Muscle layer of duodenum (tissue), 2 donors: ENCODE data around the gene HEPHL1.
"Not testable (repeated sequence)": the region's sequence is repeated elsewhere in the genome, so short reads cannot be mapped to it uniquely, and the experiment has no call there.

Experiments used
- H3K27ac ChIP-seq: one replicate; pipeline ENCODE4 v1.7.0; 2013; ENCODE audit warnings: mild to moderate bottlenecking, low read length
- H3K27me3 ChIP-seq: one replicate; pipeline ENCODE4 v1.7.0; 2013; ENCODE audit warnings: low read depth, mild to moderate bottlenecking, control low read depth, low read length
- H3K36me3 ChIP-seq, 2 donors: one replicate each; pipeline ENCODE4 v1.7.0; 2013; ENCODE audit warnings: low read length in 2 of 2, control low read depth in 1 of 2, mild to moderate bottlenecking in 1 of 2; ENCODE audit not compliant: insufficient read depth in 2 of 2, control insufficient read depth in 1 of 2
- H3K4me1 ChIP-seq, 2 donors: one replicate each; pipeline ENCODE4 v1.7.0; 2013; ENCODE audit warnings: low read length in 2 of 2, mild to moderate bottlenecking in 2 of 2, control low read depth in 1 of 2, moderate library complexity in 1 of 2; ENCODE audit not compliant: insufficient read depth in 2 of 2, control insufficient read depth in 1 of 2
- H3K4me3 ChIP-seq, 2 donors: one replicate each; pipeline ENCODE4 v1.7.0; 2013; ENCODE audit warnings: low read length in 2 of 2, low read depth in 1 of 2, mild to moderate bottlenecking in 1 of 2
- H3K9me3 ChIP-seq, 2 donors: one replicate each; pipeline ENCODE4 v1.7.0; 2013; ENCODE audit warnings: low read length in 2 of 2, control low read depth in 1 of 2, mild to moderate bottlenecking in 1 of 2; ENCODE audit not compliant: control insufficient read depth in 1 of 2
- donor health status: healthy.

HEPHL1 gene, protein sequence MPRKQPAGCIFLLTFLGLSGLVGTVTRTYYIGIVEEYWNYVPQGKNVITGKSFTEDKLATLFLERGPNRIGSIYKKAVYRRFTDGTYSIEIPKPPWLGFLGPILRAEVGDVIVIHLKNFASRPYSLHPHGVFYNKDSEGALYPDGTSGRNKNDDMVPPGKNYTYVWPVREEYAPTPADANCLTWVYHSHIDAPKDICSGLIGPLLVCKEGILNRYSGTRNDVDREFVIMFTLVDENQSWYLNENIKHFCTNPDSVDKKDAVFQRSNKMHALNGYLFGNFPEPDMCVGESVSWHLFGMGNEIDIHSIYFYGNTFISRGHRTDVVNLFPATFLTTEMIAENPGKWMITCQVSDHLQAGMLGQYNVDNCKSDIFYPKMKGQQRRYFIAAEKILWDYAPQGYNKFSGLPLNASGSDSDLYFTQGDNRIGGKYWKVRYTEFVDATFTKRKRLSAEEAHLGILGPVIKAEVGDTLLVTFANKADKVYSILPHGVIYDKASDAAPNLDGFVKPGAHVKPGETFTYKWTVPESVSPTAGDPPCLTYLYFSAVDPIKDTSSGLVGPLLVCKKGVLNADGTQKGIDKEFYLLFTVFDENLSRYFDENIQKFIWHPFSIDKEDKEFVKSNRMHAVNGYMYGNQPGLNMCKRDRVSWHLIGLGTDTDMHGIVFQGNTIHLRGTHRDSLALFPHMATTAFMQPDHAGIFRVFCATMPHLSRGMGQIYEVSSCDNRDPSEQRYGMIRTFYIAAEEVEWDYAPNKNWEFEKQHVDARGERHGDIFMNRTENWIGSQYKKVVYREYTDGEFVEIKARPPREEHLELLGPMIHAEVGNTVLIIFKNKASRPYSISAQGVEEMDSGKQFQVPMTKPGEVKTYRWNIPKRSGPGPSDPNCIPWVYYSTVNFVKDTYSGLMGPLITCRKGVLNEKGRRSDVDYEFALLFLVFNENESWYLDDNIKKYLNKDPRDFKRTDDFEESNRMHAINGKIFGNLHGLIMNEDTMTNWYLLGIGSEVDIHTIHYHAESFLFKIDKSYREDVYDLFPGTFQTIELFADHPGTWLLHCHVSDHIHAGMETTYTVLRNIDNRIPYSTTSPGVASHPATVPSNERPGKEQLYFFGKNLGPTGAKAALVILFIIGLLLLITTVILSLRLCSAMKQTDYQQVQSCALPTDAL

DNA sequence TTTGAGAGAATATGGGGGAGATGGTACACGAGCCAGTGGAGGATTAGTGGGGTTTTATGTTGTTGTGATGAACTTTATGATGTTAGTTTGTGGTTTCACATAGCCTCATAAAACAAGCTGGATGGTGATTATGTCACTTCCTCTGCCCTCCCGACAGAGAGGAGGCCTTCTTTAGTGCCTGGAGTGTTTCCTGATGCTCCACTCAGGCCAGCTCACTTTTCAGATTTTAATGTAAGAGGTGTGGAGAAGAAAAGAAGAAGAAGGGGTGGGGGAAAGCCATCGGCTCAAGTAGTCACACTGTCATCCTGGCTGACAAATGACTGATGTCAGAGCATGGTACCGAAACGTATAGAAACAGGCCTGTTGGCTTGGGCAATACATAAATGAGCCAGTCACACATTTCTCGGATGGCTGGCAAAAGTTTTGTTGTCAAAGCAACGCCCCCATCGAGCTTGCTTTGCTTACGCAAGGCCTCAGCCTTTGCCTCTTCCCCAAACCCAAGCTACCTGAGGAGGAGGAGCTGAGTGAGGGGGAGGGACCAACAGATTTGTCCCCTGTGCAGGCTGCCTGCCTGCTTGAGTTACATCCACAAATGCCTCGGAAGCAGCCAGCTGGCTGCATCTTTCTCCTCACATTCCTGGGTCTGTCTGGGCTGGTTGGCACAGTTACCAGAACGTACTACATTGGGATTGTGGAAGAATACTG is at the start of gene HEPHL1:
HEPHL1 (plus strand) TSS at position 578 of the 705 bp plus-strand sequence; CDS start at position 593, 15 bp downstream.
- H3K27me3 ChIP-seq, result no peaks in the 10 kb centered on the region
- no peaks in the 10 kb centered on the region for H3K36me3 ChIP-seq
- no peak within 1 kb of the TSS for H3K4me3 ChIP-seq
- no peaks in the 10 kb centered on the region for H3K9me3 ChIP-seq
- H3K4me1 ChIP-seq, result no peaks in the 10 kb centered on the region
- no peak within 1 kb of the TSS for H3K27ac ChIP-seq

DNA sequence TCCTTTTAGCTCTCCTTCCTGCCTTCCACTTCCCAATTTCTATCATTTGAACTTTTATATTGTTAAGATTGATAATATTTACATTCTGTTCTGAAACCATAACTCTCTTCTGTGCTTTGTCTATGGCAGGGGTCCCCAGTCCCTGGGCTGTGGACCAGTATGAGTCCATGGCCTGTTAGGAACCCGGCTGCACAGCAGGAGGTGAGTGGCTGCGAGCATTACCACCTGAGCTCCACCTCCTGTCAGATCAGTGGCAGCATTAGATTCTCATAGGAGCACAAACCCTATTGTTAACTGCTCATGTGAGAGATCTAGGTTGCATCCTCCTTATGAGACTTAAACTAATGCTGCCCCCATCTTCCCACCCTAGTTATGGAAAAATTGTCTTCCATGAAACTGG is 48.4 kb upstream of the HEPHL1 start:
- Histone ChIP-seq H3K9me3 (peaks cover 0 to 16% of the 10 kb centered on the region in 2 donors), H3K4me1 (no peaks in the 10 kb centered on the region), H3K4me3 (no peak overlapping the region), H3K36me3 (no peaks in the 10 kb centered on the region), H3K27me3 (no peaks in the 10 kb centered on the region), H3K27ac (no peak overlapping the region)

DNA sequence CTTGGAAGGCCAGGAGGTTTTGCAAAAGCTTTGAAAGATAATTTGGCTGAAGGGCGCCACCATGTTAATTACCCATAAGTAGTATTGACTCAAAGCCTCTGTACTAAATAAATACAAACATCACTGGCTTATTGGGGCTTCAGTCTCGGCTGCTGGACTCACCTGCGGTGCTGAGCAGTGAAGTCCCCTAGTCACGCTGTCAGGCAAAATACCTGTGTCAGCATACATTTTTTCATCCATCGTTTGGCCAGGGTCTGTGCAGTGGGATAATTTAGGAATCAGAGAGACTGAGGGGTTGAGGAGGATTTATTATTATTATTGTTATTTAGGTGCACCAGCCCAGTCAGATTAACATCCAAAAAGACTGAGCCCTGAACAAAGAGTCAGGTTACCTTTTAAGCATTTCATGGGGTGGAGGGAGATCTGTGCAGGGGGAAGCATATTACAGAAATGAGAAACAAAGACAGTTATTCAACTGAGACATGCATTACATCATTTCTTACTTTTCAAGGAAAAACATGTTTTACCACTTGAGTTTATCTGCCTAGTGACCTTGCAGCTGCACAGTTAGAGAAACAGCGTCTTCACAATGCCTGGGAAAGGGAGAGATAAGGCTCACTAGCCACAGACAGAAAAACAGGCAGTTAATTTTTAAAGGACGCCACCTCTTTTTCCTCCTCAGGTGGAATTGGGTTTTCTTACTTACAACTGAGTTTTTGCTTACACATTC is 47.7 kb upstream of the HEPHL1 start:
- H3K4me3 ChIP-seq, H3K27me3 ChIP-seq, H3K4me1 ChIP-seq, H3K36me3 ChIP-seq, H3K27ac ChIP-seq: not testable (repeated sequence)
- peaks cover 0 to 16% of the 10 kb centered on the region in 2 donors for H3K9me3 ChIP-seq

DNA sequence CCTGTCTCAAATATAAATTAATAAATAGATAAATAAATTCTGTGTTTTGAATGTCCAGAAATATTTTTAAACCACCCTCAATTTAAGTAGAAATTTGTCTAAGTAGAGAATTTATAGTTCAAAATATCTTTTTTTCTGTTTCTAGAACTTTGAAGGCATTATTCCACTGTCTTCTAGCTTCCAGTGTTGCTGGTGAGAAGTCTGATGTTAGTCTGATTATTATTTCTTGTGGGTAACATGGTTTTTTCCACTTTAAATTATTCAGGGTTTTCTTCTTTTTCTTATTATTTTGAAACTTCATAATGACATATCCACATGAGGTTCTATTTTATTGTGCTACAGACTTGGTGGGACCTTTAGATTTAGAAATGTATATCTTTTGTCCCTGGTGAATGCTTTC is 46.4 kb upstream of the HEPHL1 start:
- Histone ChIP-seq H3K9me3 (peaks cover 0 to 16% of the 10 kb centered on the region in 2 donors), H3K27ac (no peak overlapping the region)

DNA sequence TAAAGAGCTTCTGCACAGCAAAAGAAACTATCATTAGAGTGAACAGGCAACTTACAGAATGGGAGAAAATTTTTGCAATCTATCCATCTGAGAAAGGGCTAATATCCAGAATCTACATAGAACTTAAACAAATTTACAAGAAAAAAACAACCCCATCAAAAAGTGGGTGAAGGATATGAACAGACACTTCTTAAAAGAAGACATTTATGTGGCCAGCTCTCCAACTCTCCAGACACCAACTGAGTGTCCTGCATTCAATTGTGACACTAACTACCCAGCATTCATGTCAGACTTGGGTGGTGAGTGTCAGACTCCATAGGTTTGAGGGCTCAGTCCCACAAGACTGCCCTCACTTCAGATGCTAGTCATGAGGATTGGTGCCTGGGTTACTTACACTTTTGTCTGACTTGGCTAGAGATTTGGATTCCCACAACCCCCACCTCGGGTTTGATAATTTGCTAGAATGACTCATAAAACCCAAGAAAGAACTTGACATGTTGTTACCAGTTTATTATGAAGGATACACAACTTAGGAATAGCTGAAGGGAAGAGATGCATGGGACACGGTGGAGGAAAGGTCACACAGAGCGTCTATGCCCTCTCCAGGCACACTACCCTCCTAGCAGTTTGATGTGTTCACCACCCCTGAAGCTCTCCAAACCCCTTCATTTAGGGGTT is 44.4 kb upstream of the HEPHL1 start:
- not testable (repeated sequence) for H3K4me3 ChIP-seq, H3K27me3 ChIP-seq, H3K27ac ChIP-seq, H3K36me3 ChIP-seq, H3K4me1 ChIP-seq
- peaks cover 0 to 16% of the 10 kb centered on the region in 2 donors for H3K9me3 ChIP-seq

More for the DNA sequence above, 46.4 kb upstream of the HEPHL1 start:
- Histone ChIP-seq H3K36me3 (no peaks in the 10 kb centered on the region), H3K27me3 (no peaks in the 10 kb centered on the region), H3K4me3 (no peak overlapping the region), H3K4me1 (no peaks in the 10 kb centered on the region)

DNA sequence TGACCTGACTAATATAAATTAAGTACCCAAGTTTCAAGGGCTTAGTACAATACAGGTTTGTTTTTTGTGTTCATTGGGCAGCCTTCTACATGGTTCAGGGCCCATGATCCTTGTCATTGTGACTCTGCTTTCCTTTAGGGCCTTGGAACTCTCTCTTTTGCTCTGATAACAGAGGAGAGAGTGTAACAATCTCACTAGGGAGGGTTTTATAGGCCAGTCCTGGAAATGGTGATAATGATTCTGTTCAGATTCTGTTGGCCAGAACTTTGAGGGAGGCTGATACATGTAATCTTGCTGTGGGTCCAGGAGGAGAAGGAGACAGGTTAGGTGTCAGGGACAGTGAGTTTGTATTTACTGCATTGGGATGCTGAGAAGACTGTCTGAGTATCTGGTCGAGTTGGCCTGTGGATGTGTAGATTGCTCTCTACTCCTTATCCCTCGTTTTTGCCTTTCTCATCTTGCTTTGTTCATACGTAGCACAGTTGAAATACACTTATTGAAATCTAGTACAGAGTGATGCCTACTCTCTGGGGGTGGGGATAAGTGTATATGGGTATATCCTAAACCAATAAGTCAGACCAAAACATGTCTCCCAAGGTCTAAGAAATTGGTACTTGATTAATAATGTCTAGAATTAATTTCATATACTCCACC is 37.5 kb upstream of the HEPHL1 start:
- H3K4me3 ChIP-seq, result no peak overlapping the region
- H3K27ac ChIP-seq, result no peak overlapping the region
- H3K36me3 ChIP-seq, result no peaks in the 10 kb centered on the region
- no peaks in the 10 kb centered on the region for H3K9me3 ChIP-seq
- H3K27me3 ChIP-seq, result no peaks in the 10 kb centered on the region
- H3K4me1 ChIP-seq, result no peaks in the 10 kb centered on the region

DNA sequence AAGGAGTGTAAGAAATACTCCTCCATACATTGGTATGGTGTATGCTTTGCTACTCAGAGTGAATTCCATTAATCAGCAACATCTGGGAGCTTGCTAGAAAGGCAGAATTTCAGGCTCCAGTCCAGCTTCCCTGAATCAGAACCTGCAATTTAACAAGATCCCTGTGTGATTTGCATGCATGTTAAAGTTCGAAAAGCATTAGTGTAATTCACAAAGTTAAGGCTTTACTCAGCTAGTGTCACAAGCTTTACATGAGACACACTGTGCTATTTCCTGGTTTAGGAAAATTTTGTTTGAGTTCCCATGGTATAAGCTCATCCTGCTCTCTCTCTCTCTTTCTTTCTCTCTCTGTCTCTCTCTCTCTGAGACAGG is 37.0 kb upstream of the HEPHL1 start:
- H3K27me3 ChIP-seq, result no peaks in the 10 kb centered on the region
- no peak overlapping the region for H3K4me3 ChIP-seq
- no peaks in the 10 kb centered on the region for H3K4me1 ChIP-seq
- H3K9me3 ChIP-seq, result no peaks in the 10 kb centered on the region
- H3K36me3 ChIP-seq, result no peaks in the 10 kb centered on the region
- H3K27ac ChIP-seq, result no peak overlapping the region

DNA sequence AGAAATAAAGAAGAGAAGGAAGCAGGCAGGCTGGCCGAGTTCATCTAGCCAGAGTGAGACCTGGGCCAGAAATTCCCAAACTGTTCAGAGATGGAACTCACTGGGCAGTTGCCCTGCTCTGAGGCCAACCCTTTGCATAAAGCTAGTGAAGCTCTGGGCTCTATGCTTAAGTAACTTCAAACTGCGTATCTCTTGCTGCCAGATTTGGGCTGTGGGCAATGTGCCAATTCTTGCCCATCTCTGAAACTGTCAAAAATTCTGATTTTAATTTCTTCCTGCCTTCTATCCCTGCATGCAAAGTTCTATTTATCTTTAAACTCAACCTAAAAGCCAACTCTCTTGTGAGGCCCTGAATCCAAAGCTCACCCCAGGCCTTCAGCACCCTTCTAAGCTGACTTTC is 36.2 kb upstream of the HEPHL1 start:
- no peak overlapping the region for H3K27ac ChIP-seq
- H3K27me3 ChIP-seq, result no peaks in the 10 kb centered on the region
- no peak overlapping the region for H3K4me3 ChIP-seq
- H3K9me3 ChIP-seq, result no peaks in the 10 kb centered on the region
- H3K4me1 ChIP-seq, result no peaks in the 10 kb centered on the region
- no peaks in the 10 kb centered on the region for H3K36me3 ChIP-seq

DNA sequence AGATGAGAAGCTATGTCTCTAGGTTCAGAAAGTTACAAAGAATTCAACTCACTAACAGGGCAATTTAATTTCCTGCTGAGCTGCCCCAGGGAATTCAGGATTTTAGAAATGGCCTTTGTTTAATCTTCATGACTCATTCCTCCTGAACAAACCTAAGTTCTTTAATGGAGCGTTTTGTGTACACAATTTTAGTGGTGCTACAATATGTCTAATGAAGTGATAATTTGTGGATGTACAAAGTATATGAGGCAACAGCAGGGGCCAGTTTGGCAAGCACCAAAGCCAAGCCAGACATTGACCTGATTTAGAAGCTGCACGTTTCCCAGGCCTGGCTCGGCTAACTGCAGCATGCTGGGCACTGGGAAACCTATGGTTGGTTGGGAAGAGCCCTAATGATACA is 34.4 kb upstream of the HEPHL1 start:
- Histone ChIP-seq H3K36me3 (no peaks in the 10 kb centered on the region), H3K9me3 (no peaks in the 10 kb centered on the region), H3K4me1 (no peaks in the 10 kb centered on the region), H3K27me3 (no peaks in the 10 kb centered on the region), H3K27ac (no peak overlapping the region), H3K4me3 (no peak overlapping the region)

DNA sequence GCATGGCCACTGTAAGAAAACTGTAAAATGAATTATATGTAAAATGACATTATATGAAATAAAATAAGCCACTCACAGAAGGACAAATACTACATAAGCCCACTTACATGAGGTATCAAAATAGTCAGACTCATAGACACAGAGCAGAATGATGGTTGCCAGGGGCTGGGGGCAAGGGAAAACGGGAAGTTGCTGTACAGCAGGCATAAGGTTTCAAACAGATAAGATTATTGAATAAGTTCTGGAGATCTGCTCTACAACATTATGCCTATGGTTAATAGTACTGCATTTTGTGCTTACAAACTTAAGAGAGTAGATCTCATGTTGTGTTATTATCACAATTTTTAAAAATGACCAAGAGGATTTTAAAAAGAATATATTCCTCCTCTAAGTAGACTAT is 32.7 kb upstream of the HEPHL1 start:
- peaks cover 0 to 13% of the 10 kb centered on the region in 2 donors for H3K9me3 ChIP-seq
- no peaks in the 10 kb centered on the region for H3K27me3 ChIP-seq
- H3K4me3 ChIP-seq, result no peak overlapping the region
- H3K4me1 ChIP-seq, result no peaks in the 10 kb centered on the region
- H3K36me3 ChIP-seq, result no peaks in the 10 kb centered on the region
- H3K27ac ChIP-seq, result no peak overlapping the region
